CD4-positive, alpha-beta memory T cell (primary cell): Measurements from ENCODE around the gene ITGA6. TPM values are rescaled to one million over a fixed set of nuclear protein-coding genes. Genes with fewer than 3 reads are reported as not detected.
A peak's percentile ranks its signal among the peaks of the same experiment; 100 is the strongest.

Experiments
- CTCF ChIA-PET: fragments of 350-600 bp; sonication (Branson Sonifier 250); formaldehyde crosslinking; loops from one replicate; lab custom pipeline; 2021; ENCODE audit warnings: inconsistent platforms; ENCODE audit not compliant: partially characterized antibody; lab: Charles Lee
- POLR2A ChIA-PET: fragments of 350-600 bp; sonication (Branson Sonifier 250); formaldehyde crosslinking; loops from one replicate; lab custom pipeline; 2021; ENCODE audit not compliant: partially characterized antibody; lab: Charles Lee
- DNase-seq, 5 donors: peaks; one replicate each; pipeline versions ENCODE4 v3.0.0 to v3.0.0-alpha.2; 2020 to 2022; ENCODE audit warnings: mixed read lengths in 1 of 5
- H3K27ac ChIP-seq: one replicate; pipeline ENCODE4 v1.7.0; 2013; ENCODE audit warnings: low read depth, low read length
- H3K27me3 ChIP-seq: 2 replicates; pipeline ENCODE4 v1.7.0; 2013; ENCODE audit warnings: mild to moderate bottlenecking, low read length, moderate library complexity; ENCODE audit not compliant: insufficient read depth
- H3K36me3 ChIP-seq: 2 replicates; pipeline ENCODE4 v1.7.0; 2013; ENCODE audit warnings: mild to moderate bottlenecking, low read length, moderate library complexity; ENCODE audit not compliant: insufficient read depth
- H3K4me1 ChIP-seq: 2 replicates; pipeline ENCODE4 v1.7.0; 2013; ENCODE audit warnings: mild to moderate bottlenecking, low read length, moderate library complexity; ENCODE audit not compliant: insufficient read depth
- H3K4me3 ChIP-seq, 2 donors: one replicate each; pipeline ENCODE4 v1.7.0; 2013; ENCODE audit warnings: low read length in 2 of 2, mild to moderate bottlenecking in 1 of 2
- H3K9me3 ChIP-seq, 2 donors: one replicate each; pipeline ENCODE4 v1.7.0; 2013; ENCODE audit warnings: low read length in 2 of 2, control low read depth in 1 of 2; ENCODE audit not compliant: control insufficient read depth in 1 of 2
- H3K27ac Mint-ChIP-seq, 7 donors: one replicate each; pipeline ENCODE4 v1.8.0; 2020 to 2021; ENCODE audit warnings: mixed read lengths in 7 of 7, mild to moderate bottlenecking in 6 of 7, inconsistent platforms in 3 of 7, moderate library complexity in 3 of 7
- H3K27me3 Mint-ChIP-seq, 2 donors: one replicate each; pipeline ENCODE4 v1.8.0; 2020 to 2021; ENCODE audit warnings: mixed read lengths in 2 of 2
- H3K36me3 Mint-ChIP-seq, 2 donors: one replicate each; pipeline ENCODE4 v1.8.0; 2020 to 2021; ENCODE audit warnings: mixed read lengths in 2 of 2, inconsistent platforms in 1 of 2, mild to moderate bottlenecking in 1 of 2
- H3K4me1 Mint-ChIP-seq, 4 donors: one replicate each; pipeline ENCODE4 v1.8.0; 2020 to 2021; ENCODE audit warnings: mixed read lengths in 4 of 4, mild to moderate bottlenecking in 1 of 4
- H3K4me3 Mint-ChIP-seq, 8 donors: one replicate each; pipeline ENCODE4 v1.8.0; 2020 to 2021; ENCODE audit warnings: mixed read lengths in 8 of 8, mild to moderate bottlenecking in 7 of 8, moderate library complexity in 6 of 8, inconsistent platforms in 3 of 8
- H3K9me3 Mint-ChIP-seq, 8 donors: one replicate each; pipeline ENCODE4 v1.8.0; 2020 to 2021; ENCODE audit warnings: mixed read lengths in 8 of 8, mild to moderate bottlenecking in 5 of 8, inconsistent platforms in 3 of 8, moderate library complexity in 1 of 8
- intact Hi-C: fragments of 100-400 bp; cut with micrococcal nuclease; formaldehyde crosslinking; loops from one replicate; pipeline ENCODE4 v1.15.1; 2023
- polyA plus RNA-seq, 2 donors: library from polyadenylated mRNA; unstranded; fragments of 300-500 nt; fragmentation: Illumina TruSeq; gene quantifications; one replicate each; pipeline ENCODE4 v1.2.3, GENCODE V29; 2021
- total RNA-seq, 2 experiments: library from RNA; stranded (reverse); gene quantifications; one replicate each; pipeline ENCODE4 v1.2.3, GENCODE V29; 2021

Gene ITGA6
- total and polyA plus RNA-seq, 4 experiments from 2014 or later = 58.3 to 73.6 (median 66.5) TPM

- ChIA-PET CTCF (interaction anchor here (0.8 to 33.3 kb wide), 4 partner anchors 14 to 265 kb away, joined by 3 to 1033 read pairs (median 61); partner anchors contain the start of gene ITGA6), POLR2A (interaction anchor here (14.1 to 18.4 kb wide), 2 partner anchors 8 to 22 kb away, joined by 169 to 449 read pairs; partner anchors contain the start of gene ITGA6)
- Mint-ChIP-seq H3K36me3 (peaks cover 3 to 4% of the 10 kb centered on the region in 2 donors), H3K9me3 (no peaks in the 10 kb centered on the region), H3K4me3 (peak overlapping the region in 5 of 8 donors; percentile 2 to 67 (median 37)), H3K27ac (peak overlapping the region in 5 of 7 donors; percentile 42 to 81 (median 62)), H3K27me3 (no peaks in the 10 kb centered on the region), H3K4me1 (peaks cover under 1 to 56% (median 53%) of the 10 kb centered on the region in 4 donors)
- DNase-seq = no peak
- Histone ChIP-seq H3K36me3 (no peaks in the 10 kb centered on the region), H3K27ac (no peak overlapping the region), H3K9me3 (no peaks in the 10 kb centered on the region), H3K4me1 (peaks cover 94% of the 10 kb centered on the region), H3K27me3 (no peaks in the 10 kb centered on the region), H3K4me3 (no peak overlapping the region)
- intact Hi-C loops = no loop called here
Measured at GRCh38 chr2:172439509-172439860, 12.1 kb downstream of the ITGA6 start.

- H3K27me3 ChIP-seq = no peaks in the 10 kb centered on the region
- peak overlapping the region in 5 of 8 donors; percentile 2 to 56 (median 29) for H3K4me3 Mint-ChIP-seq
- CTCF ChIA-PET = interaction anchor here (1.0 to 33.3 kb wide), 4 partner anchors 8 to 267 kb away, joined by 3 to 1033 read pairs (median 69); partner anchors contain the start of gene ITGA6
- H3K36me3 ChIP-seq = no peaks in the 10 kb centered on the region
- H3K4me1 ChIP-seq = peaks cover 92% of the 10 kb centered on the region
- no peaks in the 10 kb centered on the region for H3K9me3 ChIP-seq
- H3K4me3 ChIP-seq = no peak overlapping the region
- H3K27me3 Mint-ChIP-seq = no peaks in the 10 kb centered on the region
- H3K4me1 Mint-ChIP-seq = peaks cover 5 to 59% (median 50%) of the 10 kb centered on the region in 4 donors
- H3K27ac ChIP-seq = no peak overlapping the region
- no peaks in the 10 kb centered on the region for H3K9me3 Mint-ChIP-seq
- intact Hi-C loops = no loop called here
- no peak for DNase-seq
- H3K27ac Mint-ChIP-seq = peak overlapping the region in 5 of 7 donors; percentile 26 to 67 (median 42)
- H3K36me3 Mint-ChIP-seq = peaks cover 2 to 3% of the 10 kb centered on the region in 2 donors
- POLR2A ChIA-PET = interaction anchor here (0.8 to 14.1 kb wide), 5 partner anchors 8 to 22 kb away, joined by 3 to 169 read pairs (median 23); partner anchors contain the start of gene ITGA6
Measured at GRCh38 chr2:172439911-172440310, 12.5 kb downstream of the ITGA6 start.

- peaks cover 87% of the 10 kb centered on the region for H3K4me1 ChIP-seq
- peak in 4 of 5 donors; percentile 30 to 36 (median 33) for DNase-seq
- peak overlapping the region; percentile 67 to 95 (median 80) for H3K4me3 Mint-ChIP-seq
- no peaks in the 10 kb centered on the region for H3K36me3 ChIP-seq
- intact Hi-C loops = loop anchor here (1.0 kb wide), 1 partner anchor 9 kb away; no protein-coding TSS in a partner anchor
- no peaks in the 10 kb centered on the region for H3K27me3 ChIP-seq
- ChIA-PET POLR2A (interaction anchor here (1.1 to 14.1 kb wide), 5 partner anchors 8 to 21 kb away, joined by 4 to 169 read pairs (median 23); partner anchors contain the start of gene ITGA6), CTCF (interaction anchor here (0.7 to 33.3 kb wide), 8 partner anchors 9 to 268 kb away, joined by 3 to 1033 read pairs (median 4); partner anchors contain the start of gene ITGA6)
- H3K27ac ChIP-seq = peak overlapping the region; percentile 3
- peaks cover 3 to 4% of the 10 kb centered on the region in 2 donors for H3K36me3 Mint-ChIP-seq
- no peaks in the 10 kb centered on the region for H3K9me3 Mint-ChIP-seq
- H3K27me3 Mint-ChIP-seq = no peaks in the 10 kb centered on the region
- peaks cover 10 to 63% (median 48%) of the 10 kb centered on the region in 4 donors for H3K4me1 Mint-ChIP-seq
- H3K4me3 ChIP-seq = no peak overlapping the region
- peak overlapping the region; percentile 2 to 89 (median 75) for H3K27ac Mint-ChIP-seq
- H3K9me3 ChIP-seq = no peaks in the 10 kb centered on the region
Measured at GRCh38 chr2:172440795-172441194, 13.4 kb downstream of the ITGA6 start.

GRCh38 chr2:172442072-172442895, 14.9 kb downstream of the ITGA6 start:
- POLR2A ChIA-PET = interaction anchor here (4.0 to 14.1 kb wide), 3 partner anchors 11 to 20 kb away, joined by 23 to 169 read pairs (median 66); partner anchors contain the start of gene ITGA6
- Mint-ChIP-seq H3K4me3 (peak overlapping the region; percentile 78 to 95 (median 84)), H3K9me3 (no peaks in the 10 kb centered on the region), H3K36me3 (peaks cover 3 to 4% of the 10 kb centered on the region in 2 donors), H3K27ac (peak overlapping the region; percentile 75 to 89 (median 89)), H3K4me1 (peaks cover 21 to 75% (median 53%) of the 10 kb centered on the region in 4 donors), H3K27me3 (no peaks in the 10 kb centered on the region)
- Histone ChIP-seq H3K27ac (no peak overlapping the region), H3K9me3 (no peaks in the 10 kb centered on the region), H3K4me3 (peak overlapping the region in 1 of 2 donors; percentile 39), H3K36me3 (no peaks in the 10 kb centered on the region), H3K27me3 (no peaks in the 10 kb centered on the region), H3K4me1 (peaks cover 84% of the 10 kb centered on the region)
- intact Hi-C loops = loop anchor here (1.0 kb wide), 1 partner anchor 8 kb away; no protein-coding TSS in a partner anchor
- CTCF ChIA-PET = interaction anchor here (0.7 to 33.3 kb wide), 8 partner anchors 8 to 631 kb away, joined by 3 to 1033 read pairs (median 5); partner anchors contain the start of gene ITGA6
- peak in 1 of 5 donors; percentile 81 for DNase-seq

GRCh38 chr2:172445851-172446250, 18.5 kb downstream of the ITGA6 start:
- Mint-ChIP-seq H3K9me3 (no peaks in the 10 kb centered on the region), H3K4me1 (peaks cover 52 to 86% (median 56%) of the 10 kb centered on the region in 4 donors), H3K4me3 (peak overlapping the region in 4 of 8 donors; percentile 36 to 70 (median 52)), H3K27me3 (no peaks in the 10 kb centered on the region), H3K36me3 (peaks cover 10 to 11% of the 10 kb centered on the region in 2 donors), H3K27ac (peak overlapping the region in 2 of 7 donors; percentile 40 to 57)
- intact Hi-C loops = no loop called here
- H3K36me3 ChIP-seq = no peaks in the 10 kb centered on the region
- H3K27me3 ChIP-seq = no peaks in the 10 kb centered on the region
- H3K9me3 ChIP-seq = no peaks in the 10 kb centered on the region
- ChIA-PET CTCF (interaction anchor here (1.0 to 33.3 kb wide), 5 partner anchors 16 to 275 kb away, joined by 3 to 1033 read pairs (median 3); partner anchors contain the start of gene ITGA6), POLR2A (interaction anchor here (0.7 to 14.1 kb wide), 4 partner anchors 14 to 40 kb away, joined by 4 to 169 read pairs (median 20); partner anchors contain the start of gene ITGA6)
- H3K4me1 ChIP-seq = peaks cover 76% of the 10 kb centered on the region
- no peak overlapping the region for H3K27ac ChIP-seq
- no peak for DNase-seq
- no peak overlapping the region for H3K4me3 ChIP-seq

GRCh38 chr2:172446474-172447063, 19.2 kb downstream of the ITGA6 start:
- H3K4me3 ChIP-seq = no peak overlapping the region
- no peaks in the 10 kb centered on the region for H3K9me3 Mint-ChIP-seq
- intact Hi-C loops = no loop called here
- ChIA-PET POLR2A (interaction anchor here (1.4 to 14.1 kb wide), 4 partner anchors 9 to 24 kb away, joined by 5 to 169 read pairs (median 20); partner anchors contain the start of gene ITGA6), CTCF (interaction anchor here (1.3 to 33.3 kb wide), 4 partner anchors 16 to 276 kb away, joined by 3 to 1033 read pairs (median 16); partner anchors contain the start of gene ITGA6)
- no peak overlapping the region for H3K27ac ChIP-seq
- peak in 3 of 5 donors; percentile 20 to 42 (median 27) for DNase-seq
- no peaks in the 10 kb centered on the region for H3K27me3 ChIP-seq
- no peaks in the 10 kb centered on the region for H3K9me3 ChIP-seq
- peak overlapping the region in 3 of 7 donors; percentile 25 to 40 (median 37) for H3K27ac Mint-ChIP-seq
- peaks cover 53 to 83% (median 58%) of the 10 kb centered on the region in 4 donors for H3K4me1 Mint-ChIP-seq
- peaks cover 73% of the 10 kb centered on the region for H3K4me1 ChIP-seq
- peak overlapping the region in 4 of 8 donors; percentile 9 to 58 (median 38) for H3K4me3 Mint-ChIP-seq
- no peaks in the 10 kb centered on the region for H3K36me3 ChIP-seq
- peaks cover 13 to 15% of the 10 kb centered on the region in 2 donors for H3K36me3 Mint-ChIP-seq
- no peaks in the 10 kb centered on the region for H3K27me3 Mint-ChIP-seq
